Hepatocyte (in vitro differentiated cells): ENCODE results near the gene ALK. TPM values are rescaled to one million over a fixed set of nuclear protein-coding genes. Genes with fewer than 3 reads are reported as not detected.

Experiments used
- DNase-seq: peaks from one replicate; pipeline ENCODE4 v3.0.0-alpha.2; 2016; ENCODE audit warnings: low spot score
- H2AFZ ChIP-seq: fragments of 200-600 bp; sonication (generic); 2 replicates; pipeline ENCODE4 v1.6.0; 2016; ENCODE audit warnings: antibody characterized with exemption, mild to moderate bottlenecking
- H3K27ac ChIP-seq: fragments of 200-600 bp; sonication (generic); 2 replicates; pipeline ENCODE4 v1.5.1; 2016; ENCODE audit warnings: mild to moderate bottlenecking
- H3K27me3 ChIP-seq: fragments of 200-600 bp; sonication (generic); 2 replicates; pipeline ENCODE4 v1.6.1; 2016
- H3K36me3 ChIP-seq: fragments of 200-600 bp; sonication (generic); replicated peaks from 2 replicates; pipeline ENCODE4 v1.5.1; 2016; ENCODE audit warnings: low read depth; ENCODE audit not compliant: insufficient read depth
- H3K4me1 ChIP-seq: fragments of 200-600 bp; sonication (generic); 2 replicates; pipeline ENCODE4 v1.5.1; 2016; ENCODE audit warnings: mild to moderate bottlenecking, moderate library complexity; ENCODE audit not compliant: insufficient read depth
- H3K4me2 ChIP-seq: fragments of 200-600 bp; sonication (generic); 2 replicates; pipeline ENCODE4 v1.6.0; 2016
- H3K4me3 ChIP-seq: fragments of 200-600 bp; sonication (generic); 2 replicates; pipeline ENCODE4 v1.5.1; 2016; ENCODE audit warnings: mild to moderate bottlenecking
- H3K79me2 ChIP-seq: fragments of 200-600 bp; sonication (generic); 2 replicates; pipeline ENCODE4 v1.6.0; 2017; ENCODE audit warnings: mild to moderate bottlenecking
- H3K9me2 ChIP-seq: fragments of 200-600 bp; sonication (generic); replicated peaks from 2 replicates; pipeline ENCODE4 v1.6.0; 2017; ENCODE audit warnings: mild to moderate bottlenecking; ENCODE audit not compliant: insufficient read depth
- H3K9me3 ChIP-seq: fragments of 200-600 bp; sonication (generic); 2 replicates; pipeline ENCODE4 v1.5.1; 2016; ENCODE audit warnings: low read depth, mild to moderate bottlenecking
- H4K20me1 ChIP-seq: fragments of 200-600 bp; sonication (generic); 2 replicates; pipeline ENCODE4 v1.6.0; 2016; ENCODE audit warnings: mild to moderate bottlenecking; ENCODE audit not compliant: insufficient read depth, poor library complexity, severe bottlenecking
- EZH2 ChIP-seq: fragments of 200-600 bp; sonication (generic); IDR thresholded peaks from 2 replicates; pipeline ENCODE4 v1.6.1; 2016; ENCODE audit warnings: antibody characterized with exemption, mild to moderate bottlenecking, borderline replicate concordance
- EZH2phosphoT487 ChIP-seq: fragments of 200-600 bp; sonication (generic); IDR thresholded peaks from one replicate; pipeline ENCODE4 v1.6.1; 2018; ENCODE audit warnings: antibody characterized with exemption, mild to moderate bottlenecking, low read depth, moderate library complexity; ENCODE audit not compliant: unreplicated experiment, severe bottlenecking
- WGBS: methylation state at CpG from one replicate; pipeline ENCODE4 v1.1.6; 2016; ENCODE audit warnings: low lambda C conversion rate; ENCODE audit errors: missing lambda C conversion rate; 5-methylcytosine and 5-hydroxymethylcytosine counted together
- polyA plus RNA-seq: library from polyadenylated mRNA; unstranded; fragments of >200 nt; fragmentation: Nextera tagmentation; extraction: Ambion mirVana; gene quantifications from 2 replicates; pipeline ENCODE4 v1.2.1, GENCODE V29; 2016
- total RNA-seq: library from RNA; depleted of rRNA; stranded (reverse); fragments of >200 nt; gene quantifications from 2 replicates; pipeline ENCODE4 v1.2.3, GENCODE V29; 2014
- TF ChIP-seq, protein P1 (sequence below): fragments of 200-600 bp; sonication (generic); IDR thresholded peaks from 2 replicates; pipeline ENCODE4 v1.5.1; 2016; ENCODE audit warnings: antibody characterized with exemption, mild to moderate bottlenecking; ENCODE audit not compliant: poor library complexity

ALK gene
- total and polyA plus RNA-seq, 2 experiments from 2014 or later: 0.16 to 0.27 TPM

DNA sequence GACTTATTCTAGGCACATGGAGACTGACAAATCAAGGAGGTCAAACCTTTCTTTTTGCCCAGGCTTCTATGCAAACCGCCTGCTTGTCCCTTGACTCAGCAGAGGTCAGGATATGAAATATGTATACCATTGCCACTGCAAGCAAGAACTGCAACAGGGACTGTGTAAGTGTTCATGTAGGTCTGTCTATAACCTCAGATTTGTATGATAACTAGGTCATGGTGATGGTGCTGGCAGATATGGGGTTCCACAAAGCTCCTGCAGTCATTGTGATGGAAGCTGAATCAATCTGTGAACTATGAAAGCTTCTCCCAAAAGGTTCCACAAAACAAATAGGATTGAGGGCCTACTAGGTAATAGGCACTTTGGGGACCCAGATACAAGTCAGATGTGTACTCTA, 489.9 kb downstream of the ALK start:
- Histone ChIP-seq H4K20me1 (no peaks in the 10 kb centered on the region), H3K27ac (no peak overlapping the region), H3K4me3 (no peak overlapping the region), H3K4me2 (no peak overlapping the region), H3K9me3 (no peaks in the 10 kb centered on the region), H3K27me3 (no peaks in the 10 kb centered on the region), H2AFZ (no peak overlapping the region), H3K9me2 (no peaks in the 10 kb centered on the region), H3K36me3 (no peaks in the 10 kb centered on the region), H3K79me2 (no peaks in the 10 kb centered on the region), H3K4me1 (no peaks in the 10 kb centered on the region)
- WGBS: 100% methylated on average over 1 of the region's 1 CpG
- TF ChIP-seq, protein P1, sequence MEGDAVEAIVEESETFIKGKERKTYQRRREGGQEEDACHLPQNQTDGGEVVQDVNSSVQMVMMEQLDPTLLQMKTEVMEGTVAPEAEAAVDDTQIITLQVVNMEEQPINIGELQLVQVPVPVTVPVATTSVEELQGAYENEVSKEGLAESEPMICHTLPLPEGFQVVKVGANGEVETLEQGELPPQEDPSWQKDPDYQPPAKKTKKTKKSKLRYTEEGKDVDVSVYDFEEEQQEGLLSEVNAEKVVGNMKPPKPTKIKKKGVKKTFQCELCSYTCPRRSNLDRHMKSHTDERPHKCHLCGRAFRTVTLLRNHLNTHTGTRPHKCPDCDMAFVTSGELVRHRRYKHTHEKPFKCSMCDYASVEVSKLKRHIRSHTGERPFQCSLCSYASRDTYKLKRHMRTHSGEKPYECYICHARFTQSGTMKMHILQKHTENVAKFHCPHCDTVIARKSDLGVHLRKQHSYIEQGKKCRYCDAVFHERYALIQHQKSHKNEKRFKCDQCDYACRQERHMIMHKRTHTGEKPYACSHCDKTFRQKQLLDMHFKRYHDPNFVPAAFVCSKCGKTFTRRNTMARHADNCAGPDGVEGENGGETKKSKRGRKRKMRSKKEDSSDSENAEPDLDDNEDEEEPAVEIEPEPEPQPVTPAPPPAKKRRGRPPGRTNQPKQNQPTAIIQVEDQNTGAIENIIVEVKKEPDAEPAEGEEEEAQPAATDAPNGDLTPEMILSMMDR: no peak
- no peak for TF ChIP-seq EZH2phosphoT487
- no peak for TF ChIP-seq EZH2
- DNase-seq: no peak

DNA sequence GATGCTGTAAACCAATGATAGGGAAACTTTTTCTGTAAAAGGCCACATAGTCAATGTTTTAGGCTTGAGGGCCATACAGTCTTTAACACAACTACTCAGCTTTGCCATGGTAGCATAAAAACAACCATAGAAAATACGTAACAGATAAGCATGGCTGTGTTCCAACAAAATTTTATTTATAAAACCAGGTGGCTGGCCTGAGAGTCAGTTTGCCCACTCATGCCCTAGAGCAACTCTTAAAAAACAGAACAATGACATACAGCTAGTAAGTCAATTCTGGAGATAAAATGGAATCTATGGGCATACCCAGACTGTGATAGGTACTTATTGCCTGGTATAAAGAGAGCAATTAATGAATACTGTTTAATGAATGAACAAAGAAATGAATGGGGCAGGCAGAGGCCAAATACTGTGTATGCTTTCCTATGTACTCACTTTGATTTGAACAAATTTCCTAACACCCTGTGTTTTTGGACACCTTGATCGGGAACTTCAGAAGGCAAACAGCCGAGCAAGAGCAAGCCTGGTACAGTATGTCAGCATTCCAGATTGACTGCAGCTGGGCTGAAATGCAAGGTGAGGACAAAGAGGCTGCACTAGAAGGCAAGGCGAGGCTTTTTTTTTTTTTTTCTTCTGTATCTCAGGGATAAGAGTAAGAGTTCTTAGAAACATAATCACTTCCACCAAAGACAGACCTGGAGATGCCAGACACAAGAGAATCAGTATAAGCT, 490.8 kb downstream of the ALK start:
- H3K4me1 ChIP-seq: no peaks in the 10 kb centered on the region
- no peaks in the 10 kb centered on the region for H4K20me1 ChIP-seq
- 73% methylated on average over 4 of the region's 4 CpGs for WGBS
- no peaks in the 10 kb centered on the region for H3K36me3 ChIP-seq
- H3K9me3 ChIP-seq: no peaks in the 10 kb centered on the region
- no peaks in the 10 kb centered on the region for H3K79me2 ChIP-seq
- H3K27me3 ChIP-seq: no peaks in the 10 kb centered on the region
- no peak overlapping the region for H3K4me3 ChIP-seq
- no peak overlapping the region for H3K27ac ChIP-seq
- no peak overlapping the region for H3K4me2 ChIP-seq
- H2AFZ ChIP-seq: no peak overlapping the region
- H3K9me2 ChIP-seq: no peaks in the 10 kb centered on the region
- TF ChIP-seq EZH2: no peak
- TF ChIP-seq, protein P1: no peak
- no peak for TF ChIP-seq EZH2phosphoT487
- no peak for DNase-seq

DNA sequence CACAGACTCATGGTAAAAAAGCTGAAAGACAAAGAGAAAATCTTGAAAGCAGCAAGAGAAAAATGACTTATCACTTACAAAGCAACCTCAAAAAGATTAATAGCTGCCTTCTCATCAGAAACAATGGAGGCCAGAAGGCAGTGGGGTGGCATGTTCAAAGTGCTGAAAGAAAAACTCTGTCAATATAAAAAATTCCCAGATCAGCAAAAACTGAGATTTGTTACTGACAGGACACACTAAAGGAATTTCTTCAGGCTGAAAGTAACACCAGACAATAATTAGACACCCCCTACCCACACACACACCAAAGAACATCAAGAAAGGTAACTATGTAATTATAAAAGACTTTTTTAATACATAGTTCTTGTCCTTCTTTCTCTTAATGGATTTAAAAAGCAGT, 495.0 kb downstream of the ALK start:
- H3K79me2 ChIP-seq: no peaks in the 10 kb centered on the region
- no peaks in the 10 kb centered on the region for H3K36me3 ChIP-seq
- H3K4me1 ChIP-seq: peaks cover 6% of the 10 kb centered on the region
- TF ChIP-seq, protein P1: no peak
- no peak for TF ChIP-seq EZH2
- TF ChIP-seq EZH2phosphoT487: no peak
- H3K4me2 ChIP-seq: no peak overlapping the region
- no peaks in the 10 kb centered on the region for H3K9me2 ChIP-seq
- H2AFZ ChIP-seq: no peak overlapping the region
- no peak overlapping the region for H3K4me3 ChIP-seq
- H4K20me1 ChIP-seq: no peaks in the 10 kb centered on the region
- no peaks in the 10 kb centered on the region for H3K9me3 ChIP-seq
- no peak overlapping the region for H3K27ac ChIP-seq
- no peak for DNase-seq
- H3K27me3 ChIP-seq: no peaks in the 10 kb centered on the region
